GM21529 (cell line): ENCODE results near the gene INSRR.

ENCODE experiments used
- ATAC-seq: cut with Tn5 transposase; IDR thresholded peaks from one replicate; pipeline ENCODE4 v1.9.1; 2021; ENCODE audit not compliant: unreplicated experiment

INSRR gene

DNA sequence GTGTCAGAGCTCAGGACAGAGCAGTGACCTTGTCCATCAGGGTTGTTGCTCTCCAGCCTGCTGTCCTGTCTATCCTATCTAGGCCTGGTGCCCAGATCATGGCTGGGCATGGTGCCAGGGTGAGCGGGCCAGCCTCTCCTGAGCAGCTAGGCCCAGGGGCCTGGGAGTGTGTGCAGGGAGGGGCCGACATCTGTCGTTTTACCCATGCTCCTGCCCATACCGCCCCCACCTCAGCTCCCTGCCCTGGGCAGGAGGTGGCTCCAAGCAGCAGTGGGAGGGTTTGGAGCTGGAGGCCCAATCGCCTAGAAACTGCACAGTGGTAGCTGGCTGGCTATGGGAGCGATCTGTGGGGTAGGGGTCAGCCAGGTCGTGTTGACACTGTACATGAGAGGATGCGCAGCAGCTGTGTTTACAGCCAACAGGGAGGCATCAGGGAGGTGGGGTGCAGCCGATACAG is 6.5 kb downstream of the INSRR start:
- ATAC-seq: no peak

DNA sequence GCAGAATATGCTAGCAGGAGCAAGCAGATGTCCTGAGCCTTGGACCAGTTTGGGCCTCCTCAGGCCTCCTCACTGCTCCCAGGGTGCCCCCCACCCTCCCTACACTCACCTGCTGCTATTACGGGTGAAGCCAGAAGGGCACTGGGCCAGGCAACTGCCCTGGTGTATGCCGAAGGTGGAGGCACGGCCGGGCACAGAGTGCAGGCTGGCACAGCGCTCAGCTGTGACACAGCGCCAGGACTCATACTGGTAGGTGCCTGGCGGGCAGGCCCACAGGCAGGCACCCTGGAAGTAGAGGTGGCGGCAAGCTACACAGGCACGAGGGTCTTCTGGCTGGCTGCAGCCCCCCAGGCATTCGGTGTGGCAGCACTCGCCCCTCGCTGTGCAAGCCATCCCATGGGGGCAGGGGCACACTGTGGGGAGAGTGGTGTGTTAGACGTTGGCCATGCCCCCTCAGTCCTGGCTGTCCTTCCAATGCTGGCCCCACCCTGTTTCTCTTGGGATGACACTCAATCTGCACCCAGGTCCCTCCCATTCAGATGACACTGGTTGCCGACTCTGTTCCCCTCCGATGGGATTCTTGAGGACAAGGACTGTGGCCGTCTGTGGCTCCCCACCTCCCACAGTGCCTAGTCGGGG is 7.0 kb downstream of the INSRR start:
- no peak for ATAC-seq

DNA sequence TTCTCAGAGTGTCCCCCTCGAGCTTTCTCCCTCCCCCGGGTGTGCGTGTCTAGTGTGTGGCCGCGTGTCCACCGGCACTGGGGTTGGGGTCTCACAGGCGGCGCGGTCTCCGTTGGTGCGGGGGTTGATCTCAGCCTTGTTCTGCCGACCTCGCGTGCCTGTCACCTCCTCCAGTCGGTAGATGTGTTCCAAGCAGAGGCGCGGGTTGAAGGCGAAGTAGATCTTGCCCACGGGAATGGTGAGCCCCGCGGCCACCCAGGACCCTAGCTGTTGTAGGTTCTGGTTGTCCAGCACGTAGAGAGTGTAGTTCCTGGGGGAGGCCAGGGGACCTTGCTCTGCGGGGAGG is 9.8 kb downstream of the INSRR start:
- no peak for ATAC-seq

DNA sequence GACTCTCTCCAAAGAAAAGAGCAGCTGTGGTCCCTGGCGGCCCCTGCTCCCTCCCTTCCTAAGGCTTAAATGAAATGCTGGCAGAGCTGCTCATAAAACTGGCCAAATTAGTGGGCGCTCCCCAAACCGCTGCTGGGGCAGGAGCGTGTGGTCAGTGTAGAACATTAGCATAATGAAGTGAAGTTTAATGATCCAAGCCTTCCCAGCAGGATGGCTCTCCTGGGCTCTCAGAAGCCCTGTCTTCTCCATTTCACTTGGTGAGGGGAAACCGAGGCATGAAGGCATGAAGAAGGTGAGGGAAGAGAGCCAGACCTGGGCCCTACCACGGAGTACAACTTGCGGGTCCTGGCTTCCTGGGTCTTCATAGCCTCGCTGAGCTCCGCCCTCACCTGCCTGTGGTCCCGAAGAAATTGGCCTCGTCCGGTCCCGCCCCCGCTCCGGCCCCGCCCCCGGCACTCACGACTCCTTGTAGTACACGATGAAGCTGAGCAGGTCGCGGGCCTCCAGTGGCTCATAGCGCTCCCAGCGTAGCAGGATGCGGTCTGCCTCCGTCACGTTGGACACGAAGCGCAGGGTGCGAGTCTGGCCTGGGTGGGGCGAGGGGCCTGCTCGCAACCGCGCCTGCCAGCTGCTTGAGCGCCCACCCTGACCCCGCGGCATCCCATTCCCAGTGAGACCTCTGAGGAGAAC is 10.3 kb downstream of the INSRR start:
- ATAC-seq: no peak

DNA sequence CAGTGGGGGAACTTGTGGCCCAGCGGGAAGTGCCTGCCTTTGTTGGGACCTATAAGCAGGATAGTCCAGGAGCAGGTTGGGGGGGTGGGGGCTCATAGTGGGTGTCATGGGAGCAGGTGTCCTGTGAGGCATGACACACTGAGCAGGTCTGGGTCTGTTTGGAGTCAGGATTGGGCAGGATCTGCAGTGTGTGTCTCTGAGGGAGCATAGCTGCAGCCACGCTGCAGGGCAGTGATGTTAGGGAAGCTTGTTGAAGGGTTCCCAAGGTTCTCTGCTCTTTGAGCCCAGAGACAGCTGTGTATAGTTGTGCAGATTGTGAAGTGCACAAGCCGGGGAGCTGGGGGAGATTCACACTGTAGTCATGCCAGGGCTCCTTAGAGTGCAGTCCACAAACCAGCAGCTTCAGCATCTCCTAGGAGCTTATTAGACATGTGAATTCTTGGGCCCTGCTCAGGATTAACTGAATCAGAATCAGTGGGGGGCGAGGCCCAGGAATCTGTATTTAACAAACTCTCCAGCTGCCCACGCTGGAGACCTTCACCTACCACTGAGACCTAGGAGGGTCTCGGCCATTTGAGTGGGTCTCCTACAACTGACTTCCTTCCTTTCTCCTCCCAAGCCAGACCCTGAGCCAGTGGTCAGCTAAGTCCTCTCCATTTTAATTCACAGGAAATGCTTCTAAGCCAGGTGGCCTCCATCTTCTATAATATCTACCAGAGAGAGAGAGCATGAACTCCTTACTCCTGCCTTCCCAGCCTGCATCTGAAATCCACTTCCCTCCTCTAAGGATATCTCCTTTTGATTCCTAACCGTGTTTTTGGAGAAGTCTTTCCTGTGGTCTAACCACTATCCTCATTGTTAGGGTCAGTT is 11.1 kb downstream of the INSRR start:
- no peak for ATAC-seq

DNA sequence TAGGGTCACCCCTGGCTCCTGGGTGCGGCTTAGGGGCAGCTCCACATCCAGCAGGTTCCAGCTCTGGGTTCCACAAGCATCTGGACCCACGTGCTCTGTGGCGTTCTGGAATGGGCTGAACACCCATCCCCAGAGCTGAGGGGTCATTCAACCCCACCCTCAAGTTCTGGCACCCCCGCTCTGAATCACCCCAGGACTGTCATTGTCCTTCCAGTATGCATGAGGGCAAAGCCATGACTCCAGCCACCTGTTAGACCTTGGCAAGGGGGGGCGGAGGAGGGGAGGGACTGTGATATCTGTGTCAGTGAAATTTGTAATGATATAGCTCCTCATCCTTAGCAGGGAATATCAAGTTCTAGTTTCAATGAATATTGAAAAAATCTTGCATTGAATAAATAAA is 12.3 kb downstream of the INSRR start:
- no peak for ATAC-seq

DNA sequence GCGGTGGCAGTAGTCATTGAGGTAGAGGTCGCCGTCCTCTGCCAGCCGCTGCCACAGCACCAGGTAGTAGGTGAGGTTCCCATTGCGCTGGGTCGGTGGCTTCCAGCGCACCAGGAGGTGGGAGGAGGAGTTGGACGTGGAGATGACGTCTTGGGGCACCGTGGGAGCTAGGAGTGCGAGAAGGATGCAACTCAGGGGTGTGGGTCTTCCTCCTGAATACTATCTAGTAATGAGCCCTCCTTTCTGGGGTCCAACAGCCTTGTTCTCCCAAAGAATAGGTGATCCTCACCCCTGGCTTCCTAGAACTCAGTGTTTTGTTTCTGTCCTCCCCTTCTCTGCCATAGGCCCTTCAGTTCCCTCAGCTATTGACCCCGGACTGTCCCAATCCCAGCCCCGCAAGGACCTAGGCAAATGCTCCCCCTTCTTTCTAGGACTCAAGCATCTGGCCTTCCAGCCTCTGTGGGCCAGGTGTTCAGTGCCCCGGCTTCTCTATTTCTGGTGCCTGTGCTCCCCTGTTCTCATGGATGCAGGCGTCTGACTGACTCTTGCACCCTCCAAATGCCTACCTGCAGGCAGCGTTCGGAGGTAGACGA is 12.9 kb downstream of the INSRR start:
- no peak for ATAC-seq

DNA sequence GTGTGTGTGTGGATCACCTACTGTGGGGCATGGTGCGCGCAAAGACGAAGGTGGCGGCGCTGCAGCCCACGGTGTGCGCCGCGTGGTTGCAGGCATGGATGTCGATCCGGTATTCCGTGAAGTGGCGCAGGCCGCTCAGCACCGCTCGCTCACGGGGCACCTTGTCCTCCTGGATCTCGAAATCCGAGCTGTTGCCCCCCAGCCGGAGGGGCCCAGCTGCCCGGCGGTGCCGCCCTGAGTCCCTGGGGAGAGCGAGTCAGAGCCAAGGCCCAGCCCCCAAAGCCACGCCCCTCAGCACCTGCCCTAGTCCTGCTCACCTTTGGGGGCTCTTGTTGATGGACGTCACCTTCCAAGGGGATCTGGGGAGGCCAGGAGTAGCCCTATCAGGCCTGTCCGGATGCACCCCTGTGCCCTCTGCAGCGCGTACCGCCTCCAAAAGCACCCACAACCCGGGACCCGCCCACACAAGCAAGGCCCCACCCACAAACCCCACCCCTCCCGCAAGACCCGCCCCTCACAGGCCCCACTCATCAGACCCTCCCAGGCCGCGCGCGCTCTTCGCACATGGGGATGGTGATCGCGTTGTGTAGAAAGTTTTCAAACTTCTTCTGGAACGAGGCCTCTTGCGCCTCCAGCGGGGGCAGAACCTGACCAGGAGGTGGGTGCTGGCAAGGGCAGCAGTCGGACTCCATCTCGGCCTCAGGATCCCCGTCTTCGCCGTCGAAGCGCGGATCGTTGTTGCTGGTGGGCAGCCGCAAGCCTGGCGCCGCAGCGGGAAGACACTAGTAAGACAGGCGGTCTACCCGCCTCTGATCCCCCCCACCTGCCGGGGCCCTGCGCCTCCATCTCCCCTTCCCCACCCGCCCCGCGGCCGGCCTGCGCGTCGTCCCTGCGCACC is 13.6 kb downstream of the INSRR start:
- ATAC-seq: no peak

DNA sequence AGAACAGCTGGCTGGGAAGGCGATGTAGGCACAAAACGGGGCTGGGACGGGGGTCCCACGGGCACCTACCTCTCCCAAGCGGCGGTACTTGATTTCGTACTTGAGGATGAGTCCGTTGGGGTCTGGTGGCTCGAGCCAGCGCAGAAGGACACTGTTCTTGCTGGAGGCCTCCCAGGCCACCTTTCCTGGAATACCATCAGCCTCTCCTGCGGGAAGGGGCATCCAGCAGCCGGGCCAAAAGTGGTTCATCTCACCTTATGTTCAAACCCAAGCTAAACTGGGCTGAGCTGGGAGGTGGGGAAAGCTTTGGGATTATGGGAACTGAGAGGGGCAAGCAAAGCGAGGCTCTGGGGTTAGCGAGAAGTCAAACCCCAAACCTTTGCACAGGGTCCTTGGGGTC is 14.3 kb downstream of the INSRR start:
- ATAC-seq: no peak

DNA sequence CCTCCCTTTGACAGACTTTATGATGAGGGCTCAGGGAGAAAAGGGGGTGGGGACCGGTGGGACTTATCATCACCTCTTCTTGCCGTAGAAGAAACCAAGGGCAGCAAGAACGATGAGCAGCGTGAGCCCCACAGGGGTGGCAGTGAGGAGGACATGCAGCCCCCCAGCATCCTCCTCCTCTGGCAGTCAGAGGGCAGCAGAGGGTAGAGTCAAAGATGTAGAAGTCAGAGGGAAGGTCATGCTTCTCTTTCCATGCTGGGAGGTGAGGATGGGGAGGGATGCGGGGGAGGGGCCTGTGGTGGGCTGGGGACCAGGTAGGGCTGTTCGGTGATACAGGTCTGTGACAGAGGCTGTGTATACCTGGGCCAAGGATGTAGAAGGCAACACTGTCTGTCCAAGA is 14.8 kb downstream of the INSRR start:
- ATAC-seq: no peak

DNA sequence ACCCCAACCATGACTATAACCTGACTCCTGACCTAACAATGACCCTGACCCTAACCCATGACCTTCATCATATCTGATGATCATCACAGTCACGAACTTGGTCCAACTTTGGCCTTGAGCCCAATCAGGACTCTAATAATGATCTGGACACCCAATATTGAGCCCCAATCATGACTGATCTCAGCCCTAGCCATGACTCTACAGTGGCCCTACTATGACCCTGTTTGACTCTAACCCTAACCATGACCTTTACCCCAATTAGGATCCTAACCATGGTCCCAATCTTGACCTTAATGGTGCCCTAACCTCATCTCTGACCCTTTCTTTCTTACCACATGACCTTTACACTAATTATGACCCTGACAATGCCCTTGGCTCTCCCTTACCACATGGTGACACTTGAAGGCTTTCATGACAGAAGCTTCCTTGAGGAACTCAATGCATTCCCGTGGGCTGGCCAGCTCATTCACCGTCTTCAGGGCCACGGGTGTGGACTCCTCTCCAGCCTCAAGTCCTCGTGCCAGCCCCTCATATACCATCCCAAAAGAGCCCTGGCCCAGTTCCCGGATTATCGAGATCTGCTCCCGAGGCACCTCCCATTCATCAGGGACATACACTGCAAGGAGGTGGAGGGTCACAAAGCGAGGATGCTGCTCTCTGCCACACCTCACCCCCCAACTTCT is 16.2 kb downstream of the INSRR start:
- ATAC-seq: no peak

DNA sequence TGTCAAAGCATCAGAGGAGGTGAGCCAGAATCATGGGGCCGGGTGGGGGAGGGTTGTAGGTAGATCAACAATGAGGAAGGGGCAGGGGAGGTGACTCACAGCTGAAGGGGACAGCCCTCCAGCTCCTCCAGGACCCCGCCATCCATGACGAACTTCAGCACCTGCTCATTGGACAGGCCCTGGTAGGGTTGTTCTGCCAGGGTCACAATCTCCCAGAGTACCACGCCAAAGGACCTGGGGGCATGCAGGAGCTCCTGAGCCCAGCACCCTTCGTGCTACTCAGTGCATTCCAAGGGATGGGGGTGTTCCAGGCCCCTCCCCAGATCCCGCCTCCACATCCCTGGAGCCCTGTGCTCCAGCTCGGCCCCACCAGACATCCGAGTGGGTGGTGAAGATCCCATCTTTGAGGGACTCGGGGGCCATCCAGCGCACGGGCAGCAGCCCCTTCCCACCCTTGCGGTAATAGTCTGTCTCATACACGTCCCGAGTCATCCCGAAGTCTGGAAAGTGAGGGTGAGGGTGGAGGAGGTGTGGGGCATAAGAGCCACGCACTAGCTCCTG is 17.5 kb downstream of the INSRR start:
- no peak for ATAC-seq

DNA sequence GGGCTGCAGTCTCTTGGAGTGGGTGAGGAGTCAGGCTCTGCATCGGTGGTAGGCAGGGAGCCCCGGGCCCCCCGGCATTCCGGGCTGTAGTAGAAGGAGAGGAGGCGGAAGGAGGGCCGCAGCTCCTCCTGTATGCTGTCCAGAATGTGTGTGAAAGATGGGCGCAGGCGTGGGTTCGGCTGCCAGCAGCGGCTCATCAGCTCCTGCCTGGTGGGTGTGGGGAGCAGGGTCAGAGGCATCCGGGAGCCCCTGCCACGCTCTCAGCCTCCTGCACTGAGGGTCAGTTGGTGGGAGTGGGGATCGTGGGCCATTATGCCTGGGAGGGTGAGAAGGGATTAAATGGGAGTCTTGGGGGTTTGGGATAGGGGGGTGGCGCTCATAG is 18.0 kb downstream of the INSRR start:
- ATAC-seq: no peak

DNA sequence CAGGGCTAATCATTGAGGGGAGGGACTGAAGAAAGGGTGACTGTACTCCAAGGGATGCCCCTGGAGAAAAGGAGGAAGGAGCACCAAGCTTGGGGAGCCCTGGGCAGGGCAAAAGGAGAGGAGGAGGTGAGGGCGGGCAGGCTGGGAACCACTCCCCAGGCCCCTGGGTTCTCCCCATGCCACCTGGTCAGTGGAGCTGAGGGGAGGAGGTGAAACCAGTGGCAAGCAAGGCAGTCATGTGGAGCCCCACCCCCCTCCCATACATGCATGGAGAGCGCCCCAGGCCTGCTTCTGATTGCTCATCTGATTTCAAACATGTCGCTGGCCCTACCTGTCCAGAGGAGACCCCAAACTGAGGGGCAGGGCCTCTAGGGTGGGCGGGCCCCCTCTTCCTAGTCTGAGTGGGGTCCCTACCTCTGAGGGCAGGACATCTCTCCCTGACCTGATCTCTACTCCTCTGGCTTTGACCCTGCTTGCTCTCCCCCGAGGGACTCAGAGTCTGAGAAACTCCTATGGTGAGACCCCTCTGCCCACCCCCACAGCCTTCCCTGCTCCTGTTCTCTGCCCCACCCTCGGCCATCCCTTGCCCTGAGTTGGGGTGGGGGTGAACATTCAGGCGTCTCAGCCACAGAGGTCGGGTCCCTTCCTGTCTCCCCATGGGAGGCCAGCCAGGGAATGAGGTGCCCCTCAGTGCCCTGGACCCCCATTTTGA is 18.6 kb downstream of the INSRR start:
- no peak for ATAC-seq

DNA sequence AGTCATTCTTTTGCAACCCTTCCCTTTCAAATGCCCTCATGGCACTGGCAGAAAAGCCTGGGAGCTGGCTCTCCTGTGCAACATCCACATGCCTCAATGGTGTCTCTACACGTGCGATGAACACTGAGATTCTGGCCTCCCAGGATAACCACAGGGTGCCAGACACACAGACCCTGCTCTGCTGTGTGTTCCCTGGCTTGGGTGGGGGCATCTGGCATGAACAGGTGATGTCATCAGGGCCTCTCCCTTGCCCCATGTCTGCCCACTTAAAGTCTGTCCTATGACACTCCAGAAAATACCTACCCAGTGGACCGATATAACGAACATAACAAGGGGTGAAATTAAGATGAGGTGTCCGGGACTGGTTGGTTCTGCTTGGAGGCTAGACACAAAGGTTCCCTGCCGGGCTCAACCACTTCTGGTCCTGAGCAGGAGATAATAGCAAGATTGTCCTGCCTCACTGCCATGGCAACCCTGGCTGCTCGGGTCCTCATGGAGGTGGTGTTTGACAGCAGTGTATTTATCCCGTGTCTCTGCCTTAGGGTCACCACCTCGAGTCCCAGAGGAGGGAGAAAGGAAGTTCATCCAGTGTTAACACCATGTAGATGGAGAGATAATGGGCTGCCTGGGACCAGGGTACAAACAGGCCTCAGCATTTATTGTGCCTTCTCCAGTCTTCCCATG is 19.3 kb downstream of the INSRR start:
- no peak for ATAC-seq

DNA sequence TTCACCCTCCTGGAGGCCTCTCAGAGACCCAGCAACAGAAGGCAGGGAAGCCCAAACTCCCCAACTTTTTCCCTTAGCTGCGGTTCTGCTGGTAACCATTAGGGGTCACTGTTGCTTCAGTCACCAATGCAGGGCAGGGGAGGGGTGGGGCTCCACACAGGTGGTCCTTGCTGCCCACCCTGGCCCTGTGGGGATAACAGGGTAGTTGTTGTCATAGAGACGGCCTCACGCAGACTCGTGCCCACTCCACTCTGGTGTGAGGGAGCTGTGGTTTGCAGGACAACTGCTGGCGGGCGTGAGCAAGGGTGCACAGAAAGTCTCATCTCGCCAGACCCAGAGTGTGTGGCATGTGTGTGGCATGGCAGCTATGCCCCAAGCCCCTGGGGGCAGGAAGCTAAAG is 19.9 kb downstream of the INSRR start:
- no peak for ATAC-seq

DNA sequence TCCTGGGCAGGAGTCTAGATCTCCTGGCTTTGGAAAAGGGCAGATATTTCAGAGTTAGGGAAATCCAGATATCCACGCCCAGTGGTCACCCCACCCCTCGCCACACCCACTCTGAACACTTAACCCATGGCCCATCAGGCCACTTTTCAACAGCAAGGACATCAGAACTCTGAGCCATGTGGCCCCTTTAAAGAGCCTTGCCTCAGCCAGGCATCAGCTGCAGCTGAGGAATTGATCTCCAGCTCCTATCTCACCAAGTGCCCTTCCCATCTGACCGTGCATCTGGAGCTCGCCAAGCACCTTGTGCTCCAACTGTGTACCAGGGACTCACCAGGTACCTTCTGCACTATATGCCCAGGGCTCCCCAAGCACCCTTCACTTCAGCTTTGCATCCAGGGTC is 22.0 kb downstream of the INSRR start:
- no peak for ATAC-seq

DNA sequence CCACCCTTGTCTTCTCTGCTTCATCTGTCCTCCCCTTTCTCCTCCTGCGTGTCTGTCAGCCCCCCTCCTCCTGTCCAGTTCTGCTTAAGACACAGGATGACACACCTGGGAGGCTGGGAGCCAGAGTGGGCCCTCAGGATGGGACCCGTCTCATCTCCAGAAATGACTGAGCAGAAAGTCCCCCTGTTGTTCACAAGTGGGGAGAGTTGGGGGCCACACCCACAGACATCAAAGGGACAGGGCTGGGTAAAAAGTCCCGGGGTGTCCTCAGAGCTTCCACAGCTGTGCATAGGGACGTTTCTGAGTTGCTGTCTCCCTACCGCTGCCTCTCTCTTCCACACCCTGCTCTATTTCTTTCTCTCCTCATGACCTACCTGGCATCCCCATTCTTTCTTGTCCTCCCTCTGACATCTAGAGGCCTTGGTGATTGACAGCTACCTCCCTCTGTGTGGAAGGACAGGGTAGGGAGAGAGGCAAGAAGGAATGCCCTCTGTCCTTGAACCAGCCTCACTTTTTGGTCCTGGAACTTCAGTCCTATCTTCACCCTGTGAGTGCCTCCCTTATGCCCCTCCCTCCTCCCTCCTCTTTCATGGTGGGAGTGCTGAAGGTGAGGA is 22.8 kb downstream of the INSRR start:
- peak; percentile 83 for ATAC-seq
